GM23338 (cell line): ENCODE measurements around the gene SGMS2.

Experiments used
- CREB1 ChIP-seq: fragments of 250-450 bp; sonication (Bioruptor Pico); IDR thresholded peaks from 2 replicates; pipeline ENCODE4 v1.5.0; 2020; ENCODE audit warnings: low read depth, mild to moderate bottlenecking, moderate library complexity
- CTCF ChIP-seq, 2 experiments: fragments of 200-600 bp in 1 of 2; sonication (generic) in 1 of 2; conservative IDR thresholded peaks; 2 replicates each; pipeline versions ENCODE4 v1.5.1 to v1.6.1; 2016 to 2017; ENCODE audit warnings: antibody characterized with exemption in 2 of 2, low read depth in 2 of 2, mild to moderate bottlenecking in 2 of 2, moderate library complexity in 1 of 2
- EZH2 ChIP-seq: fragments of 200-600 bp; sonication (generic); IDR thresholded peaks from one replicate; pipeline ENCODE4 v1.8.0; 2017; ENCODE audit warnings: antibody characterized with exemption, mild to moderate bottlenecking, low read depth; ENCODE audit not compliant: unreplicated experiment
- EZH2phosphoT487 ChIP-seq: fragments of 200-600 bp; sonication (generic); IDR thresholded peaks from one replicate; pipeline ENCODE4 v1.8.1; 2018; ENCODE audit warnings: antibody characterized with exemption; ENCODE audit not compliant: unreplicated experiment
- NANOG ChIP-seq: IDR thresholded peaks from 2 replicates; pipeline ENCODE4 v1.6.1; 2016; ENCODE audit warnings: antibody characterized with exemption, borderline replicate concordance
- POLR2AphosphoS5 ChIP-seq: IDR thresholded peaks from 2 replicates; pipeline ENCODE4 v1.6.1; 2016; ENCODE audit warnings: antibody characterized with exemption, low read depth
- REST ChIP-seq: IDR thresholded peaks from one replicate; pipeline ENCODE4 v1.6.1; 2018; ENCODE audit warnings: antibody characterized with exemption; ENCODE audit not compliant: unreplicated experiment
- STAT1 ChIP-seq: IDR thresholded peaks from one replicate; pipeline ENCODE4 v1.6.1; 2016; ENCODE audit warnings: antibody characterized with exemption; ENCODE audit not compliant: unreplicated experiment
- ZNF114 ChIP-seq: fragments of 250-450 bp; sonication (Bioruptor Pico); IDR thresholded peaks from 2 replicates; pipeline ENCODE4 v1.5.0; 2020; ENCODE audit warnings: mild to moderate bottlenecking, moderate library complexity

GRCh38 chr4:107900508-107900907 lies 75.8 kb downstream of the SGMS2 start:
- TF ChIP-seq EZH2phosphoT487 (no peak), CTCF (conservative IDR thresholded peaks at IDR 0.05; ENCODE audit: low read depth in 2 of 2) (no peak), EZH2 (no peak), ZNF114 (no peak), CREB1 (CRISPR knock-in tag) (no peak), REST (no peak), POLR2AphosphoS5 (no peak), NANOG (no peak), STAT1 (no peak)
